Non-pigmented ciliary epithelial cell (primary cell): ENCODE data around the gene NBEAL2.
"Not testable (repeated sequence)": the region's sequence is repeated elsewhere in the genome, so short reads cannot be mapped to it uniquely, and the experiment has no call there.

ENCODE experiments used
- DNase-seq: peaks from one replicate; pipeline ENCODE4 v3.0.0-alpha.2; 2010; ENCODE audit warnings: low read depth

Gene NBEAL2

DNA sequence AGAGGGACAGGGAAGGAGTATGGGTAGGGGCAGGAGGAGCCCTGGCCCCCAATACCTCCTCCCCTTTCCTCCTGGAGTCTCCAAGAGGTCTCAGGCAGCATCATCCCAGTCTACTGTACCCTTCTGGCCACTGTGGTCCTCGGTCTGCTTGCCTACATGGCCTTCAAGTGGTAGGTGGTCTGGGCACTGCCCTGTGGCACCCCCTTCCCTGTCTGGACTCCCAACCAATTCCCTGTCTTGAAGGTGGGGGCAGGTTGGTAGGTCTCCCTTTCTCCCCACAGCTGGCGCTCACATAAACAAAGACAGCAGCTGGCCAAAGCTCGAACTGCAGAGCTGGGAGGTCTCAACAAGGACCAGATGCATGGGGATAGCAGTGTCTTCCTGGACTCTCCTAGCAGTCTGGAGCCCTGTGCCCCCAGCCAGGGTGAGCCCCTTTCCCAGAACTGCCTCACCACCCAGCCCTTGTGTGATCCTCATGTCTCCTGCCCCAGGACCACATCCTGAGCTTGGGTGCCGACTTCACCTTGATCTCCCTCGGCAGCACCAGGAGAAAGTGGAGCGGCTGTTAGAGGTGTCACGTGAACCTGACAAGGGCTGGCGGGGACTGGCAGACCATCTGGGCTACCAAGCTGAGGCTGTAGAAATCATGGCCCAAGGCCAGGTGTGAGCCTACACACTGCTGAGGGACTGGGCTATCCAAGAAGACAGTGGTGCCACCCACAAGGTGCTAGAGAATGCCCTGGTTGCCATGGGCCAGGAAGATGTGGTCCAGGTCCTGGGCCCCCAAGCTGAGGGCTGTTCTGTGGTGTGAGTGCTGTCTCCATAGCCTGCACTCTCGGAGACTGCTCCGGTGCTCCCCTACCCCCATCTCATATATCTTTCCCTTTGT, 33.1 kb downstream of the NBEAL2 start:
- no peak for DNase-seq

DNA sequence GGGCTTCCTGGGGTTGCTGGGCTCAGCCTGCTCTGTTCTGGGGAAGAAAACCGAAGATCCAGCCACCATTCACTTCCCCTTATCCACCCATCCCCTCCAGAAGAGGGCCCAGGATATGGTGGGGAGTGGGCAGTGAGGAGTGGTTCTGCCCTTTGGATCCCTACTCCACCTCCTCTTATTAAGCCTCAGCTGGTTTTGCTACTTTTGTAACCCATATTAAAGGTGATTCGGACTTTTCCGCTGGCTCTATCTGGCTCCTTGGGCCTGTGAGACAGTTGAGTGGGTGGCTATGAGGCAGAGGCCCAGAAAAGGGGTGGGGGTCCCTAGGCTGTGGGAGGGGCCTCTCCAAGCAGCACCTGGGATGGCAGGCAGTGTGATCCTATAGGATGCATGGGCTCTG, 33.8 kb downstream of the NBEAL2 start:
- no peak for DNase-seq

DNA sequence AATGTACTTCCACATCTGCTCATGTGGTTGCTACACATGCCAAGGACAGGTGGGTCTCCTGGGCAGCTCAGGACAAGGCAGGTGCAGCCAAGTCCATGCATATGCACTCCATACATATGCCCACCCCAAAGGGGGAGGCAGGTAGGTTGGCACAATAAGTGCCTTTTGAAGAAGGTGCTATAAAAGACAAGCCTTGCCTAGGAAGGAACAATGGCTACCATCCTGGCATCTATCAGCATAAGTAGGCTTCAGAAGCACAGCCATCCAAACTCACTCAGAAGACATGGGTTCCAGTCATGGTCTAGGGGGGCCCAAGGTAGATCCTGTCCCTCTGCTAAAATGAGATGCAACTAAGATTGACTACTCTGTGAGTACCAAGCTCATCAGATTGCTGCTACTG, 34.6 kb downstream of the NBEAL2 start:
- DNase-seq, result no peak

DNA sequence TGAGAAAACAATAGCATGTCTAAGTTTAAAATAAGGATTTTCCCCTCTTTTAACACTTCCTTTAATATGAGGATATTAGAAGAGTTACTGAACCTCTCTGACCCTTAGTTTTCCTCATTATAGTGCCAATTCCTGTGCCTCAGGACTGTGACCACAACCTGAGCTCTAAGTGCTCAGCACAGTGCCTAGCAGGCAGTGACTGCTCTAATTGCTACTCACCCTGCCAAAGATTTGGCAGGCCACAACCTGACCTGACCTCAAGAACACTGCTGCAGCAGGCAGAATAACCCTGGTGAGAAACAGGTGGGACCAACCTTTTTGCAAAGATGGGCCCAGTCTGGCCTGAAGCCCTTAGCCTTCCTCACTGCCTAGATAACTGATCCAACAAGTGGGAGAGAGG, 35.7 kb downstream of the NBEAL2 start:
- no peak for DNase-seq

DNA sequence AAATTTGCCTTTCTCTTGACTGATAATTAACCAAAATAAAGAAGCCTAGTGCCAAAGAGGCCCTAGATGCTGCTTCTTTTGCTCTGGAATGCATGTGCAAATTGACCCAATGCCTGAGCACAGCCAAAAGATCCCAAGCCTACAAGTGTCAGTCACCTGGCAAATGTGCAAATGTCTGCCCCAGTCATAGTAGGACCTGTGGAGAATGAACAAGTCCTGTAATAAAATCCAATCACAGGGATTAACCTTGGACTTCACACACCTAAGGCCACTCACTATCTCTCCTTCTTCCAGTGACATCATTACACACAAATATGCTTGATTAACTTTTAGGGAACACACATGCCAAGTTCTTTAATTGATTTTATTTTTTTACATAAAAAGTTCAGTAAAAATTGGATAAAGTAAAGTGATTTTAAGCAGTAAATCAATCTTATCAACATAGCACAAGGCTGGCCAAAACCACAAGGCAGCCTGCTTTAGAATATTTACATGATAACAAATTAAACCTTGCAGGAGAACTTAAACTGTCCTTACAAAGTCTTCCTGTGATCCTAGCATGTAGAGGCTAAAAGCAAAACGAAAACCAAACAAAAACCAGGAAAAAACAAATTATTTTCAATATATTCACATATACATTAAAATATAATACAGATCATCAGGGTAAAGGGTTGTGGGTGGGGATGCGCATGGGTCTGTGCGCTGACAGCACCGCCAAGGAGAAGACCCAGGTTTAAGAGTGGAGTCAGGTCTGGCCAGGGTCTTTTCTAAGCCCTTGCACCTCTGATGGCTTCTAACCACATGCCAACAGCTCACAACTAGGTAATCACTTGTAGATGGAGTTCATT, 36.8 kb downstream of the NBEAL2 start:
- DNase-seq, result no peak

DNA sequence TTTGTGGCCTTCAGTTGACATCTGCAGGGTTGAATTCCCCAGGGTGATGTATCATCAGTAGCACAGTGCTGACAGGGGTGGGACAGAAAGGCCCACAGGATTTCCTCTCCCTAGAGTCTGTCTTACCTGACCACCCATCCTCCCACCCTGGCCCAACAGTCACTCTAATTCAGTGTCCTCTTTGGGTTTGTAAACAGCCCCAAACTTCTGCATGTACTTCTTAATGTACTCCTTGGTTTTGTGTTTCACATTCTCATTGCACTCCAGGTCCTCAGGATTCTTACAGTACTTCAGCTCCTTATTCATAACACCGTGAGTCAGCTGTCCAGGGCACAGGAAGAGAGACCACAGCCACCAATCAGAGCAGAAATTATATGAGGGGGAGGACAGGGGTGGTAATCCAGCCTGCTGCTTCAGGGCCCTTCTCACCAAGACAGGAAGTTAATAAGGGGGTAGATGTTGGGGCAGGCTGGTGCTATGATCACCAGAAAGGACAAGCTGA, 37.5 kb downstream of the NBEAL2 start:
- DNase-seq, result peak; percentile 70

DNA sequence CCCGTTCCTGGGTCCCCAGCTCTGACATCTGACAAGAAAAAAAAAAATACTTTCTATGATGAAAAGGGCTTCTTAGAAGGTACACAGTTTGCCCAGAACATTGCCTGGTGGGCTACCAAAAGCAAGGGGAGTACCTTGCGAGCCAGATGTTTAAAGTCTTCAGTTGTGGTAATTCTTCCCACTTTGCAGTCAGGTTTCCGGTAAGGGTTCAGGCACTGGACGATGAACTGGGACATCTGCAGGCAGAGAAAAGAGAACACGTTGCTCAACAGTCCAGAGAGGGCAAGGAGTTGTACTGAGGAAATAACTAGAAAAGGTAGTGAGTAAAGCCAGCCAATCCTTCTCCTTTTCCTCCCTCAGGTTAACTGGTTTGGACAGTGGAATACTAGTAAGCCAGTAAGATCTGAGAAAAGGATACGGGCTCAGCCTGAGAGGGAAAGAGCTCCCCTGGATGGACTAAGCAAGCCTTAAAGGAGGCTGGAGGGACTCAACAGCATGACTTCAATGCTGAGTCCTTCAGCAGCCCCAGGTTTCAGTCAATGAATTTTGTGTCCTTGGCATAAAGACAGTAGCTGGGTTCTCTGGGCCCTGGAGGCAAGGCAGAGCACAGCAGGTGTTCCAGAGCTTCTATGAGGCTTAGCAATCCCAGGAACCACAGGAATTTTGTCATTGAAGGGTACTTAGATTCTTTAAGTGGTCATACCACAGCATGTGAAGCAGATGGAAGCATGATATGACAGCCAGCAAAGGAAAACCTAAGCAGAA, 38.2 kb downstream of the NBEAL2 start:
- no peak for DNase-seq

DNA sequence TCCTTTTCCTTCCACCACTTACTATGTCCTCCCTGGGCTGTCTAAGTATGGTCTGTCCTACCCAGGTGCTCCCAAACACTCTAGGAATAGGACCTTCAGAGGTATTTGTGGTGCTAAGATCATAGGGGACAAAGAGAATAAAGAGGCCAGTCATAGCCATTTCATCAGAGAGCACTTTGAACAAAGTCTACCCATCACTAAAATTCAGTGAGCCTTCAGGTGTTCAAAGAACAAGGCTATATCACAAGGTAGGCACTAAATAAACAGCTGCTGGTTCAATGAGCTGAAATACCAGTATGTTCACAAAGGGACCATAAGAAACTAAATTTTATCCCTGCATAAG, 38.8 kb downstream of the NBEAL2 start:
- DNase-seq, result no peak

DNA sequence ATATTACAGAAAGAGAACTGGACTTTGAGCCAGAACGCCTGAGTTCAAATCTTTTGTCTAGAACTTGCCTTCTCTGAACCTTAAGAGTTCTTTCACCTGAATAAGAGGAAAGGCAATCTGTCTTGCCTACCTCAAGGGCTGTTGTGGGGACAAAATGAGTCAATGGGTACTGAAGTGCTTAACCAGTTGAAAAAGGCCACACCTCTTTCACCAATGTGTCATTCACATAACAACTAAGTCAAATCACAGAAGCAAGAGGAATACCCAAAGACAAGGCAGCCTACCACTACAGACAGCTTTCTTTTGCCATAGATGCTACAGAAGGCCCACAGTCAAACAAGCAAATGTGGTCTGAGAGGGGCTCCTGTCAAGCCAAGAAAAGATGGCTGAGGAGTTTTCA, 39.7 kb downstream of the NBEAL2 start:
- DNase-seq, result no peak

DNA sequence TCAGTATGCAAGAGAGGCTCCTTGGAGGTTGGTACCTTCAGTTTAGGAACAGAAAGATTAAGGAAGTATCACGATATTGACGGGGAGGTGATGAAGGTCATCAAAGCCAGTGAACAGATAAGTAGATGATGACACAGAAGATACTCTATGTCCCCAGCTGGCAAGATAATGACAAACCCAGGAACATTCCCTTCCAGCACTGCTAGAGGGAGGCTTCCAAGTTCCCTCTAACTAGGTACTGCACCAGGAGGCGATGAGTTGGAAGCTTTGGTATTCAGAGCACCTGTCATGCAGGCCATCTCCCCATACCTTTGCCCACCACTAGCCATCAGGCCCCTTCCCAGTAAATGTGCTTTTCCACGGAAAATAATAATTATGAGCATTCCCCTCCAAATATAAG, 40.8 kb downstream of the NBEAL2 start:
- DNase-seq, result no peak

DNA sequence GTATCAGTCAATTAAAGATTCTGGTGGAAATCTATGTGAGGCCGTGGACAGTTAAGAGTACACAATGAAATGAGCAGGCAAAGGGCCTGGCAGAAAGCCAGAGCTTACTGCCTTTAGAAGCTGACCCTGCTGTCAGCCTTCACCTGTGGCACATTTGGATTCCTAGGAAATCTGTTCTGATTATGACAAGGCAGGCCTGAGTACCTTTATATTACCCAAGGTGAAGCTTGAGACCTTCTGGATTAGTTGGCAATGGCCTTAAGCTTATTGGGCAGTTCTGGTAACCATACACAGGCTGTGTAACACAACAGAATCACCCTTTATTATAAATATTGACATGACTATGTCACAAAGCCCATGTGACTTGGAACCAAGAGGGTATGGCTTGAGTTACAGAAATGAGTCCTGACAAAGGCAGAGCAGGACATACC, 43.2 kb downstream of the NBEAL2 start:
- no peak for DNase-seq

DNA sequence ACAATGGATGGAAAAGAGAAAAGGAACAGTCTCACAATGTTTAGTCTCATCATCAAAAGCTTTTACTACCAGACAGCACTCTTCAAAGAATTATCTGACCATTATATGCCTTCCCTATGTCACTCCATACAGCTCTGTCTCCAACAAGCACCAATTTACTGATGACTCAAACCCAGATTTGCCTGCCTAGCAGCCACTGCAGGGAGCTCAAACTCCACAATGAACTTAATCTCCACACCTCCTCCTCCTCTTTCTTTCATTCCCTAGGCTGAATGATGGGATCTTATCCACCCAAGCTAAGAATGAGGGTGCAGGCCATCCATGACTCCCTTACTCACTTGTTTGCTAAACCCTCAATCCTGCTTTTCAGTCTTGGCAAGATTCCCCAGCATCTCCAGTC, 45.5 kb downstream of the NBEAL2 start:
- DNase-seq, result no peak

DNA sequence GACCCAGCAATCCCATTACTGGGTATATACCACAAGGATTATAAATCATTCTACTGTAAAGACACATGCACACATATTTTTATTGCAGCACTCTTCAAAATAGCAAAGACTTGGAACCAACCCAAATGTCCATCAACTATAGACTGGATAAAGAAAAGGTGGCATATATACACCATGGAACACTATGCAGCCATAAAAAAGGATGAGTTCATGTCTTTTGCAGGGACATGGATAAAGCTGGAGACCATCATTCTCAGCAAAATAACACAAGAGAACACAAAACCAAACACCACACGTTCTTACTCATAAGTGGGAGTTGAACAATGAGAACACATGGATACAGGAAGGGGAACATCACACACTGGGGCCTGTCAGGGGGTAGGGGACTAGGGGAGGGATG, 47.0 kb downstream of the NBEAL2 start:
- DNase-seq, result not testable (repeated sequence)

DNA sequence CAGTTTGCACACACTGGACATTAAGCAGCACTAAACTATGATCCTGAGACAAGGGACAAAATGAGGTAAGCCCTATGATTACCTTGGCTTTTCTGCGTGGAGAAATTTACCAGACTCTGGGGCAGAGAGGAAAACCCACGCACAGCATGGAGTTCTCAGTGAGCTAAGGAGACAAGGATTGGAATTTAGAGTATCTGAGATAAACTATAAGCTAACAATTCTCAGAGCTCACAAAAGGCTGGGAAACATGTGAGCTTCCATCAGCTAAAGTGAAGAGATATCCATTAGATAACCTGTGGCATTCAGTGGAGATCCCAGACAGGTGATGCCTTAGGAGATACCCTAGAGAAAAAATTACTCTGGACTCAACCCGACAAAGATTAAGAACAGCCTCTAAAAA, 48.7 kb downstream of the NBEAL2 start:
- no peak for DNase-seq

DNA sequence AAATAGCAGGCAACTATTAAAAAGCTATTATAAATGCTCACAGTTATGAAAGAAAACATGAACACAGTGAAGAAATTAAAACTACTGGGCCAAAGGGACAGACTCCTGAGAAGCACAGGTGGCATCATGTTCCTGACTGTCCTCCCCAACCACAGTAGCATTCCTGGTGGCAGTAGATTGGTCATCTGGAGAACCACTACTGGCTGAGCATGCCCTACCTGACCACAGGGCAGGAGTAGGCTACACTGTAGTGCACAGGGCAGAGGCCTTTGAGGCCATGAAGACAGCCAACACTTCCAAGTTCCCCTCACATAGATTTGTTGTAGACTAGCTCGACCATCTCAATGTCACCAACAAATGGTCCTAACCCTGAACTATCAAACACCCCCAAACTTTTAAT, 49.2 kb downstream of the NBEAL2 start:
- DNase-seq, result no peak

DNA sequence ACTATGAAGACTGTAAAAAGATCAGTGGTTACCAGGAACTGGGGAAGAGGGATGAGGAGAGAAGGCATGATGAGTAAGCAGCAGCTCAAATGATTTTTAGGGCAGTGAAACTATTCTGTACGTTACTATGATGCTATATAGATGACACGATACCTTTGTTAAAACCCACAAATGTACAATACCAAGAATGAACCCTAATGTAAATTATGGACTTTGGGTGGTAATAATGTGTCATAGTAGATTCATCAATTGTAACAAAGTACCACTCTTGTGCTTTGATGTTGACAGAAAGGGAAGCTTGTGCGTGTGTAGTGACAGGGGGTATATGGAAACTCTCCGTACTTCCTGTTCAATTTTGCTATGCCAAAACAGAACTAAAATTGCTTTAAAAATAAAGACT, 51.6 kb downstream of the NBEAL2 start:
- DNase-seq, result not testable (repeated sequence)

DNA sequence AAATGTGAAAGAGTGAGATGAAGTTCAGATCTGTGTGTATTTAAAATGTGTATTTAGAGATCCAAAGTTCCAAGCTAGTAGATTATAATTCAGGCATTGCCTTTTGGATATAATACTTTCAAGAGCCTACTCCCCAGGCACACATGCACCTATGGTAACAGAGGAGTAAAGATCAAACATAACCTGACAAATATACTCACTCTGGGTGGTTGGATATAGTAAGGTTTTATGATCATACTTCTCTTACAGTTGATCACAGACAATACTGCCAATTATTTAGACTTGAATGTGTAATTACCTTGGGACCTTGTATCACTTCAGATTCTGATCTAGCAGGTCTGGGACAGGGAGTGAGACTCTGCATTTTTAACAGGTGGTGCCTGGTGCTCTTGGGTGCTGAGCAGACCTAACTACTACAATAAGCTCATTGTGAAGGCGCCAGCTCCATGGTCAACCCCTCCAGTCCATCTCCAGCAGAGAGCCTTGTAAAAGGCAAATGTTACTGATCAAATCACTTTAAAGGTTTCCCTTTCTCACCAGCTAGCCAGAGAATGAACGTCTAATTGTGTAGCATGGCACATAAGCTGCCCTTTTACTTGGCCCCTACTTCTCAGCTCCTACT, 55.5 kb downstream of the NBEAL2 start:
- DNase-seq, result no peak

DNA sequence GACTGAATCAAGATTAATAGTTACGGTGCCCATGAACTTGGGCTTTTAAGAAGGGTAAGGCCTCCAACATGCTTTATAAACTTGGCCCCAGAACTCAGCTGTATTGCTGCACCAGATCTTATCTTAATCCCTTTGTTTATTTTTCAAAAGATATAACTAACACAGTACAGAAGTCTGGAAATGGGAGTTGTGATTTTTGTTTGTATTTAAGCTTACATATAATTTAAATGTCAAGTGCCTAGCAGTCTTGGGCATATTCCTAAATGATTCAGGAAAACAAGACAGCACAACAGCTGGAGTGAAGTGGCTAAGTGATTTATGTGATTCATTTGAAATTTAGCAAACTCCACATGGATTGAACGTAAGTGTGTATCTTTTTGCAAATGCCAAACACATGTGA, 56.2 kb downstream of the NBEAL2 start:
- no peak for DNase-seq

DNA sequence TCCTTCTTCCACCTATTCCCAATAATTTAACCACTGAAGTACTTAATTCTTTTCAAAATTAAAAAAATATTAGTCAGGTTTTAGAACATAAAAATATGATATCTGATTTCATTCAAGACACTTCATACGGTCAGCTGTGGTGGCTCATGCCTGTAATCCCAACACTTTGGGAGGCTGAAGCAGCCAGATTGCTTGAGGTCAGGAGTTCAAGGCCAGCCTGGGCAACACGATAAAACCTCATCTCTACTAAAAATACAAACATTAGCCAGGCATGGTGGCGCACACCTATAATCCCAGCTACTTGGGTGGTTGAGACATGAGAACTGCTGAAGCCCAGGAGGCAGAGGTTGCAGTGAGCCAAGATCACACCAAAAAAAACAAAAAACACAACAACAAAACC, 56.7 kb downstream of the NBEAL2 start:
- no peak for DNase-seq

DNA sequence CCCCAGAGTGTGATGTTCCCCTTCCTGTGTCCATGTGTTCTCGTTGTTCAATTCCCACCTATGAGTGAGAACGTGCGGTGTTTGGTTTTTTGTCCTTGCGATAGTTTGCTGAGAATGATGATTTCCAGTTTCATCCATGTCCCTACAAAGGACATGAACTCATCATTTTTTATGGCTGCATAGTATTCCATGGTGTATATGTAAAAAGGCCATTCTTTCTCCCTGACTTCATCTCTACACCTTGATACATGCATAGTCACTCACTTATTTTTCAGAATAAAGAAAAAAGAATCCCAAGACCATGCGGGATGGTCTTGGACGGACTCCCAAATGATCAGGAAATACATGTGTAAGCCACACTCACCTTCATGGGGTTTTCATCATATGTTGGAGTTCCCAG, 57.8 kb downstream of the NBEAL2 start:
- DNase-seq, result not testable (repeated sequence)

DNA sequence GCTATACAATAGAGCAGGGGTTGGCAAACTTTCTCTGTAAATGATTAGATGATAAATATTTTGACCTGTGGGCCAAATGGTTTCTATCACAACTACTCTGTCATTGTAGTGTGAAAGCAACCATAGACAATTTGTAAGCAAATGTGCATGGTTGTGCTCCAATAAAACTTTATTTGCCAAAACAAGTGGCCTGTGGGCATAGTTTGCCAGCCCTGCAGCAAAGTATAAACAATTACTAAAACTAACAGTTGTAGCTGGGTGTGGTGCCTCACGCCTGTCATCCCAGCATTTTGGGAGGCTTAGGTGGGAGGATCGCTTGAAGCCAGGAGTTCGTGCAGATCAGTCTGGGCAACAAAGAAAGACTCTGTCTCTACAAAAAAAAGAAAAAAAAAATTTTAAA, 61.6 kb downstream of the NBEAL2 start:
- no peak for DNase-seq

DNA sequence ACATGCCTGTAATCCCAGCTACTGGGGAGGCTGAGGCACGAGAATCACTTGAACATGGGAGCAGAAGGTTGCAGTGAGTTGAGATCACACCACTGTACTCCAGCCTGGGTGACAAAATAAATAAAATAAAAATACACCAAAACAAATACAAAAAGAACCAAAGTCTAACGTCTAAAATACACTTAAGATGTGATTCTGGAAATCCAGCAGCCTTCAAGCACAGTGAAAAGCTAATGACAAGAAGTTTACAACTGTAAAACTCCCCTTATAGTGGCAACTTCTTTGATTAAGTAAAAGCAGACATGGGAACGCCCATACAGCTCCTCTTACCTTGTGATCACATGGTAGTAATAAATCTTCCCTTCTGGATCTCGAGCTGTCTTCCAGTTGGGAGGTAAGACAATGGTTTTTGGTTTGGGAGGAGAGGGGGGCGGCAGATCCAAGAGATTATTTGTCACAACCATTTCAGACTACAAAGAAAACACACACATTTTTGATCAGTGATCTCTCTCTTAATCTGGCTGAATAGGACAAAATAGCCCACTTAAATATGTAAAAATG, 62.8 kb downstream of the NBEAL2 start:
- no peak for DNase-seq
